ENCODE data around the gene KRTAP16-1. TPM values are rescaled to one million over a fixed set of nuclear protein-coding genes. Genes with fewer than 3 reads are reported as not detected.

The KRTAP16-1 gene
- total and polyA plus RNA-seq, 2 of the 8 experiments (the other 6 are each of a cell fraction or from before 2014, with no cell fraction given): not detected

- 94% methylated on average over 2 of the region's 2 CpGs; no CpG with 5 or more reads in 1 of the 2 experiments for WGBS, 2 experiments (ENCODE audit: extremely low coverage in 1 of 2, insufficient coverage in 1 of 2, insufficient read length in 1 of 2, insufficient replicate concordance in 2 of 2, low coverage in 1 of 2, low lambda C conversion rate in 2 of 2, missing lambda C conversion rate in 1 of 2)
These were observed 44.0 kb downstream of the KRTAP16-1 start, which contains the start of gene KRTAP9-6 for GRCh38 chr17:41265078-41265477. Gene KRTAP9-6 (plus strand): TSS chr17:41265378. CDS start chr17:41265378, 0 bp downstream.

More at GRCh38 chr17:41265078-41265477, 44.0 kb downstream of the KRTAP16-1 start, which contains the start of gene KRTAP9-6:
- Histone ChIP-seq H3K9me3 (ENCODE audit: insufficient read depth in 2 of 2, low read depth in 1 of 2, low read length in 1 of 2) (no peaks in the 10 kb centered on the region), H4K8ac (ENCODE audit: extremely low read depth, insufficient read depth, low read length) (no peak within 1 kb of the TSS), H4K5ac (ENCODE audit: insufficient read length, low read depth, low read length) (no peak within 1 kb of the TSS), H3K79me2 (ENCODE audit: control insufficient read depth in 1 of 2, insufficient read depth in 2 of 2, low read length in 2 of 2) (no peaks in the 10 kb centered on the region), H4K91ac (replicated peaks; ENCODE audit: insufficient read length, low read length) (no peak within 1 kb of the TSS), H3K23me2 (ENCODE audit: low read depth, low read length) (no peaks in the 10 kb centered on the region), H3K4me2 (ENCODE audit: insufficient read depth in 1 of 2, low read depth in 2 of 2, low read length in 2 of 2) (no peak within 1 kb of the TSS), H2BK15ac (ENCODE audit: low read length) (no peak within 1 kb of the TSS), H3K36me3 (ENCODE audit: control insufficient read depth in 2 of 4, insufficient read depth in 4 of 4, low read length in 3 of 4) (no peaks in the 10 kb centered on the region), H2BK5ac (ENCODE audit: low read depth, low read length) (no peak within 1 kb of the TSS), H2BK20ac (ENCODE audit: low read length) (no peak within 1 kb of the TSS), H3K23ac (ENCODE audit: insufficient read length) (no peak within 1 kb of the TSS), H2AFZ (ENCODE audit: low read length) (no peak within 1 kb of the TSS), H2BK120ac (replicated peaks; ENCODE audit: low read depth, low read length) (no peak within 1 kb of the TSS), H3K27me3 (replicated peaks in 1 of 4; ENCODE audit: control insufficient read depth in 3 of 4, extremely low read depth in 1 of 4, insufficient read depth in 3 of 4, low read length in 3 of 4) (no peaks in the 10 kb centered on the region), H3K4me1 (replicated peaks in 1 of 4; ENCODE audit: control insufficient read depth in 3 of 4, insufficient read depth in 4 of 4, low read length in 3 of 4) (no peaks in the 10 kb centered on the region), H3K27ac (ENCODE audit: low read depth, low read length) (no peak within 1 kb of the TSS), H2BK12ac (ENCODE audit: low read depth, low read length) (no peak within 1 kb of the TSS), H4K20me1 (replicated peaks in 1 of 2; ENCODE audit: control insufficient read depth in 1 of 2, insufficient read depth in 2 of 2, low read length in 2 of 2) (no peaks in the 10 kb centered on the region), H3K4ac (replicated peaks; ENCODE audit: insufficient read length, low read depth, low read length) (no peak within 1 kb of the TSS), H3K18ac (ENCODE audit: extremely low read depth, low read length) (no peak within 1 kb of the TSS), H3K14ac (ENCODE audit: insufficient read length) (no peak within 1 kb of the TSS), H3K4me3 (ENCODE audit: extremely low read depth in 1 of 4, insufficient read depth in 2 of 4, low read depth in 3 of 4, low read length in 4 of 4) (no peak within 1 kb of the TSS), H3K79me1 (ENCODE audit: low read depth, low read length) (no peaks in the 10 kb centered on the region), H2AK5ac (ENCODE audit: low read depth, low read length) (no peak within 1 kb of the TSS), H3K56ac (replicated peaks; ENCODE audit: insufficient read length, low read depth, low read length) (no peak within 1 kb of the TSS), H3K9ac (replicated peaks in 1 of 4; ENCODE audit: extremely low read depth in 1 of 4, low read depth in 3 of 4, low read length in 3 of 4) (no peak within 1 kb of the TSS)
- ChIA-PET POLR2A (ENCODE audit: partially characterized antibody) (no interaction called here), CTCF (ENCODE audit: partially characterized antibody) (no interaction called here)
- no peak for FAIRE-seq
- TF ChIP-seq EZH2 (IDR thresholded peaks at IDR 0.05; ENCODE audit: low read depth, low read length, severe bottlenecking): no peak
- TF ChIP-seq ASH2L (IDR thresholded peaks at IDR 0.05; ENCODE audit: low read length): no peak
- TF ChIP-seq JUND (IDR thresholded peaks at IDR 0.05; ENCODE audit: low read length): no peak
- TF ChIP-seq CEBPB (IDR thresholded peaks at IDR 0.05; ENCODE audit: low read depth, low read length): no peak
- no peak for TF ChIP-seq SAP30 (IDR thresholded peaks at IDR 0.05; ENCODE audit: insufficient read depth, insufficient replicate concordance, low read length)
- TF ChIP-seq NRF1 (IDR thresholded peaks at IDR 0.05; ENCODE audit: low read depth, low read length): no peak
- no peak for TF ChIP-seq TCF12 (IDR thresholded peaks at IDR 0.05; ENCODE audit: low read depth, low read length)
- no peak for TF ChIP-seq EP300 (IDR thresholded peaks at IDR 0.05; ENCODE audit: borderline replicate concordance in 1 of 2, low read depth in 2 of 2, low read length in 2 of 2)
- DNase-seq (ENCODE audit: low read depth in 1 of 2, low spot score in 2 of 2): no peak
